ENCODE data around the gene LRBA.

LRBA gene

DNA sequence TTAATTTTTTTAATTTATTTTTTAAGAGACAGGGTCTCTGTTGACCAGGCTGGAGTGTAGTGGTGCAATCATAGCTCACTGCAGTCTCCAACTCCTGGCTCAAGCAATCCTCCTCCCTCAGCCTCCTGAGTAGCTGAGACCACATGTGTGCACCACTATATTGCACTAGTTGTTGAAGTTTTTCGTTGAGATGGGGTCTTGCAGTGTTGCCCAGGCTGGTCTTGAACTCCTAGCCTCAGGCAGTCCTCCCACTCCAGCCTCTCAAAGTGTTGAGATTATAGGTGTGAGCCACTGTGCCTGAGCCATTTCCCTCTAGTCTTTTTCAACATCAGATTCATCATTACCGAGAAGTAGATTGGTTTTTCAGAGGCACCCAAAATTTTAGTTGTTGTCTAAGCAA, 771.2 kb downstream of the LRBA start:
- DNase-seq (ENCODE audit: low read depth) = no peak
- no peak overlapping the region for H3K4me3 ChIP-seq (ENCODE audit: low read depth, low read length)
- TF ChIP-seq, protein P1, sequence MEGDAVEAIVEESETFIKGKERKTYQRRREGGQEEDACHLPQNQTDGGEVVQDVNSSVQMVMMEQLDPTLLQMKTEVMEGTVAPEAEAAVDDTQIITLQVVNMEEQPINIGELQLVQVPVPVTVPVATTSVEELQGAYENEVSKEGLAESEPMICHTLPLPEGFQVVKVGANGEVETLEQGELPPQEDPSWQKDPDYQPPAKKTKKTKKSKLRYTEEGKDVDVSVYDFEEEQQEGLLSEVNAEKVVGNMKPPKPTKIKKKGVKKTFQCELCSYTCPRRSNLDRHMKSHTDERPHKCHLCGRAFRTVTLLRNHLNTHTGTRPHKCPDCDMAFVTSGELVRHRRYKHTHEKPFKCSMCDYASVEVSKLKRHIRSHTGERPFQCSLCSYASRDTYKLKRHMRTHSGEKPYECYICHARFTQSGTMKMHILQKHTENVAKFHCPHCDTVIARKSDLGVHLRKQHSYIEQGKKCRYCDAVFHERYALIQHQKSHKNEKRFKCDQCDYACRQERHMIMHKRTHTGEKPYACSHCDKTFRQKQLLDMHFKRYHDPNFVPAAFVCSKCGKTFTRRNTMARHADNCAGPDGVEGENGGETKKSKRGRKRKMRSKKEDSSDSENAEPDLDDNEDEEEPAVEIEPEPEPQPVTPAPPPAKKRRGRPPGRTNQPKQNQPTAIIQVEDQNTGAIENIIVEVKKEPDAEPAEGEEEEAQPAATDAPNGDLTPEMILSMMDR (IDR thresholded peaks at IDR 0.05; ENCODE audit: control insufficient read depth, extremely low read depth, insufficient read depth) = no peak

DNA sequence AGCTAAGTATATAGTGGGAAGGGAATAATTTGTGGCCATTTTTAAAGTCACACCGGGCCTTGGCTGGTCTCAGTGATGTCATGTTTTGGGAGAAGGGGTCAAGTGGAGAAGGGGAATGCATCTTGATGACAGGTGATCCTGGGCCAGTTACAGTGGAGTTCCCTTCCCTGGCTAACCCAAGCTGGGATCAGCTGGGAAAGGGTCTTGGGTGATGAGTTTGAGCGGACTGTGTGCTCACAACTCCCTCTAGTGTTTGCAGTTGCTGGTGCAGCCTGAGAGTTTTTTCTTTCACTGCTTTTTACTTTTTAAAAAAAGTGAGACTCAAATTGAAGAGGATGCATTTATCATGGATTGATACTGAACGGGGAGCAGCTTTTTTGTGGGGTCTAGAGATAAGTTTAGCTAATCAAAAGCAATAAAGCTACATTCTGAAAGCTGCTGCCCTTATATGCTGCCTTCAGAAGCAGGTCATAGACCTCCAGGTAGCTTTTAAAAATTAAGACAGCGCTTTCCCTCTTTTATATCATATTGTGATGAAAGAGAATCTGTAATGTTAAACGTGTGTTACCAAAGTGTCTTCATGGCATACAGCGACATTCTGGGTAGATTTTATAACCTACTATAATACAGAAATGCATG, 772.1 kb downstream of the LRBA start:
- no peak for DNase-seq (ENCODE audit: low read depth)

DNA sequence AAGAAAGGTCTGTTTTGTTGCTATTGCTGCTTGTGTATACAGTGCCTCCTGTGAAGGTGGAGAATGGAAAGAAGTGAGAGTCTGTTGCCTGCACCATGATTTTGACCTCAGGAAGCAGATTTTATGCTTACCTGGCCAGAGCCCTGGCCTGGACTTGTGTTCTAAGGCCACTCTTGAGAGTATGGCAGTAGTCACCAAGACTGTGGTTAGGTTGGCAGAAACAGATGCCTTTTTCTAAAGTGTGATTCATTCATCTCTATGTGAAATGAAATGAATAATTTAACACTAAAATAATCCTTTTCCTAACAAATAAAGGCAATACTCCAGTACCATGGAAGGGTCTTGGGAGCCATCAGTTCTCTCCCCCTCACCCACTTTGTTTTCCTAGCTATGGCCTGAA, 775.1 kb downstream of the LRBA start:
- TF ChIP-seq, protein P1 (IDR thresholded peaks at IDR 0.05; ENCODE audit: control insufficient read depth, extremely low read depth, insufficient read depth) = no peak
- H3K4me3 ChIP-seq (ENCODE audit: low read depth, low read length) = no peak overlapping the region
- DNase-seq (ENCODE audit: low read depth) = no peak

More for the DNA sequence above, 772.1 kb downstream of the LRBA start:
- TF ChIP-seq, protein P1 (IDR thresholded peaks at IDR 0.05; ENCODE audit: control insufficient read depth, extremely low read depth, insufficient read depth) = peak; percentile 75
- no peak overlapping the region for H3K4me3 ChIP-seq (ENCODE audit: low read depth, low read length)

DNA sequence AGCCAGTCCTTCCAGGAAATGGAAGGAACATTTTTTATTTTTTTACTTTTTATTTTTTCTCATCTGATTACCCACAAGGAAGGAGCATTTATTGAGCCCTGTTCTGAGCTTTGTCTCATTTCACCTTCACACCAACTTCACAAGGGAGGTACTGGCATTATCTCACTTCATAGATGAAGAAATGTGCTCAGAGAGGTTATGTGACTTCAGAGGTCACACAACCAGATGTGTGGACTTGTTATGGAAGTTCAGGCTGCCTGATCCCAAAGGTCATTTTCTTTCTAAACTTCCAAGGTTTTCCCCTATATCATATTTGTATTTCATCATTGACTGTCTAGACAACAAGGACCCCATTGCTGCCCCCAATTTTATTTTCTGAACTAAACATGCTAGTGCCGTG, 776.5 kb downstream of the LRBA start:
- H3K4me3 ChIP-seq (ENCODE audit: low read depth, low read length) = no peak overlapping the region
- no peak for DNase-seq (ENCODE audit: low read depth)
- TF ChIP-seq, protein P1 (IDR thresholded peaks at IDR 0.05; ENCODE audit: control insufficient read depth, extremely low read depth, insufficient read depth) = no peak

DNA sequence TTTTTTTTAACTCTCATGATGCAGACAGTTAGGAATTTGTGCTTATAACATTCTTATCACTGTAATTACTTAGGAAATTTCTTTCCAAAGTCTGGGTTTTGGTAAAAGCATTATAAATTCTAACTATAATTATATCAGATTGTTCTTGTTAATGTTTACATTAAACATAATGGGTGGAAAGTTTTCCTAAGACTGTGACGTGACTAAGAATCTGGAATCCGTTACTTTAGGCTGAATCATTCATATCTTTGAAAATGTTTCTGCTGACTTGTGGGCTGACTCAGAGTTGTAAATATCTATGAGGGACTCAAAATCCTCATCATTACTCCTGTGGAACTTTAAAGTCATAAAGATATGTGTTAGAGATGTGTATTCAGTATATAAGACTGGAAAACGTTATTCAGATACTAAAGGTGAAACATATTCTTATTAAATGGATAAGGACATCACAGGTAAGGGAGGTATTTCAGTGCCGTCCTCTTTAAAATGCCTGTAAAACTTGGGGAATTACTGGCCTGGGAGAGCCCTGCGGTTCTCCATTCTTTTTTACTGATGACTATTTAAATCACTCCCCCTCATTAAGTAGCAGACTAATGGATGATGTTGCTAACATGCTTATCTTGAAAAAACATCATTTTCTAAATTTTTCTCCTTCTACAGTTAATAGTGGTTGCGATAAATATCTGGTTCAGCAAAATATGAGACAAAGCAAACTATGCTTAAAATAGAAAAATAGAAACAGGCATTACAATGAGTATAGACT, 777.8 kb downstream of the LRBA start:
- TF ChIP-seq, protein P1 (IDR thresholded peaks at IDR 0.05; ENCODE audit: control insufficient read depth, extremely low read depth, insufficient read depth) = no peak
- no peak overlapping the region for H3K4me3 ChIP-seq (ENCODE audit: low read depth, low read length)
- DNase-seq (ENCODE audit: low read depth) = no peak

DNA sequence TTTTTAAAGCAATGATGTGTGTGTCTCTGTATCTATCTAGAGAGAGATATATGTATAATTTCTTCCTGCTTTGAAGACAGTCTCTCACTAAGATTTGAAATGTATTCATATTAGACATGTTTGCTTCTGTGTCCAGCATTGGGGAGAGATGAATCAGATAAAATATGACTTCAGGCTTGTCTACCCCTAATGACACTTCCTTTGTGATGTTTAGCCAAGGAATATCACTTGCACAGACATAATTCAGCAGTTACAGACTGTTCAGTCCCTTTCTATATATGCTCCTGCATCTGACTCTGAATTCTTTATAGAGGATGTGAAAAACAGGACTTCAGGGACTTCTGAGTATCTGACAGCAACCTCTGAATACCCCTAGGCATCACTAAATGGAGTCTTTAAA, 778.5 kb downstream of the LRBA start:
- TF ChIP-seq, protein P1 (IDR thresholded peaks at IDR 0.05; ENCODE audit: control insufficient read depth, extremely low read depth, insufficient read depth) = no peak
- no peak overlapping the region for H3K4me3 ChIP-seq (ENCODE audit: low read depth, low read length)
- DNase-seq (ENCODE audit: low read depth) = no peak
